Right renal pelvis (tissue), 4 donors: ENCODE measurements around the gene NMUR1. TPM values are rescaled to one million over a fixed set of nuclear protein-coding genes. Genes with fewer than 3 reads are reported as not detected.

Source experiments
- DNase-seq, 4 donors: peaks; one replicate each; pipeline ENCODE4 v3.0.0-alpha.2; 2013; ENCODE audit warnings: low read depth in 4 of 4, low spot score in 3 of 4, missing footprints in 1 of 4
- polyA plus RNA-seq, 4 donors: library from polyadenylated mRNA; unstranded; fragments of 120-200 nt; gene quantifications; one replicate each; pipeline ENCODE4 v1.2.1, GENCODE V29; 2013; ENCODE audit not compliant: insufficient read length in 4 of 4

The NMUR1 gene
- polyA plus RNA-seq, 4 donors: 0.51 to 0.98 (median 0.58) TPM

- DNase-seq: no peak
Observed at GRCh38 chr2:231527955-231528635, 2.1 kb downstream of the NMUR1 start.

- no peak for DNase-seq
Observed at GRCh38 chr2:231527091-231527395, 3.2 kb downstream of the NMUR1 start.

GRCh38 chr2:231526341-231527090, 3.7 kb downstream of the NMUR1 start:
- no peak for DNase-seq

- no peak for DNase-seq
Observed at GRCh38 chr2:231525248-231526163, 4.7 kb downstream of the NMUR1 start.

GRCh38 chr2:231524477-231525247, 5.6 kb downstream of the NMUR1 start:
- DNase-seq: no peak

- no peak for DNase-seq
Observed at GRCh38 chr2:231523451-231524285, 6.6 kb downstream of the NMUR1 start.

GRCh38 chr2:231522418-231523180, 7.6 kb downstream of the NMUR1 start:
- no peak for DNase-seq

GRCh38 chr2:231521443-231521842, 8.8 kb downstream of the NMUR1 start:
- DNase-seq: no peak

GRCh38 chr2:231519975-231520555, 10.2 kb downstream of the NMUR1 start:
- DNase-seq: no peak

- no peak for DNase-seq
Observed at GRCh38 chr2:231518771-231519170, 11.5 kb downstream of the NMUR1 start.

GRCh38 chr2:231515603-231516002, 14.6 kb downstream of the NMUR1 start:
- DNase-seq: no peak

GRCh38 chr2:231514951-231515297, 15.3 kb downstream of the NMUR1 start:
- DNase-seq: peak in 1 of 4 donors; percentile 21

GRCh38 chr2:231514225-231514950, 15.9 kb downstream of the NMUR1 start:
- DNase-seq: peak; percentile 86 to 95 (median 92)

GRCh38 chr2:231513746-231514224, 16.5 kb downstream of the NMUR1 start:
- no peak for DNase-seq

- no peak for DNase-seq
Observed at GRCh38 chr2:231512222-231512621, 18.0 kb downstream of the NMUR1 start.

- DNase-seq: no peak
Observed at GRCh38 chr2:231503766-231504165, 26.5 kb downstream of the NMUR1 start.

GRCh38 chr2:231502596-231502995, 27.6 kb downstream of the NMUR1 start:
- no peak for DNase-seq

GRCh38 chr2:231497651-231498050, 32.6 kb downstream of the NMUR1 start:
- DNase-seq: no peak
